GM10248 (cell line): ENCODE results near the gene TRAF2.

ENCODE experiments used
- CTCF ChIA-PET: fragments of 300-600 bp; sonication (Branson Sonifier 250); formaldehyde crosslinking; extraction: SDS; loops from one replicate; lab custom pipeline; 2021; ENCODE audit warnings: antibody characterized with exemption; lab: Yijun Ruan, JAX
- POLR2A ChIA-PET: fragments of 350-650 bp; sonication (Branson Sonifier 250); formaldehyde crosslinking; extraction: SDS; loops from one replicate; lab custom pipeline; 2020; ENCODE audit warnings: antibody characterized with exemption; lab: Yijun Ruan, JAX
- DNase-seq: peaks from one replicate; pipeline ENCODE4 v3.0.0; 2012; ENCODE audit errors: extremely low spot score
- CTCF ChIP-seq: IDR thresholded peaks from 2 replicates; pipeline ENCODE4 v1.5.1; 2012; ENCODE audit warnings: mild to moderate bottlenecking, low read depth; ENCODE audit errors: extremely low read depth, missing control alignments, control extremely low read depth

Gene TRAF2

GRCh38 chr9:136970361-136970760 lies 84.0 kb downstream of the TRAF2 start:
- POLR2A ChIA-PET = no interaction called here
- DNase-seq = no peak
- TF ChIP-seq CTCF = no peak
- CTCF ChIA-PET = interaction anchor here (1.2 to 2.1 kb wide), 3 partner anchors 9 to 94 kb away, joined by 3 to 6 read pairs (median 4); no protein-coding TSS in a partner anchor

GRCh38 chr9:136971746-136972145 lies 85.4 kb downstream of the TRAF2 start:
- ChIA-PET CTCF (interaction anchor here (1.6 kb wide), 1 partner anchor 57 kb away, joined by 4 read pairs; no protein-coding TSS in a partner anchor), POLR2A (no interaction called here)
- no peak for DNase-seq
- TF ChIP-seq CTCF = no peak

- ChIA-PET CTCF (interaction anchor here (1.6 kb wide), 1 partner anchor 57 kb away, joined by 4 read pairs; no protein-coding TSS in a partner anchor), POLR2A (no interaction called here)
- no peak for DNase-seq
- TF ChIP-seq CTCF = no peak
Measured at GRCh38 chr9:136972335-136972734, 86.0 kb downstream of the TRAF2 start.

GRCh38 chr9:136972743-136973142 lies 86.4 kb downstream of the TRAF2 start:
- DNase-seq = no peak
- CTCF ChIA-PET = interaction anchor here (1.6 kb wide), 1 partner anchor 56 kb away, joined by 4 read pairs; no protein-coding TSS in a partner anchor
- POLR2A ChIA-PET = no interaction called here

GRCh38 chr9:136973618-136974617 lies 87.6 kb downstream of the TRAF2 start:
- CTCF ChIA-PET = interaction anchor here (0.7 to 3.6 kb wide), 7 partner anchors 19 to 94 kb away, joined by 3 to 20 read pairs (median 3); partner anchors contain the start of genes C8G and CLIC3
- POLR2A ChIA-PET = interaction anchor here (0.6 kb wide), 1 partner anchor 247 kb away, joined by 3 read pairs; no protein-coding TSS in a partner anchor
- DNase-seq = no peak
- no peak for TF ChIP-seq CTCF

More at GRCh38 chr9:136972743-136973142, 86.4 kb downstream of the TRAF2 start:
- TF ChIP-seq CTCF = no peak

- no peak for DNase-seq
- ChIA-PET CTCF (interaction anchor here (0.7 to 3.6 kb wide), 10 partner anchors 15 to 92 kb away, joined by 3 to 20 read pairs (median 4); partner anchors contain the start of genes C8G and CLIC3), POLR2A (interaction anchor here (0.6 kb wide), 1 partner anchor 248 kb away, joined by 3 read pairs; no protein-coding TSS in a partner anchor)
- no peak for TF ChIP-seq CTCF
Measured at GRCh38 chr9:136974817-136975535, 88.7 kb downstream of the TRAF2 start.
